Stimulated activated CD8-positive, alpha-beta memory T cell treated with anti-CD3 and anti-CD28 coated beads, Interleukin-15, amount 100 ng/mL, for 1 hour (primary cell): ENCODE data around the gene IFNA17.
"Not testable (repeated sequence)": the region's sequence is repeated elsewhere in the genome, so short reads cannot be mapped to it uniquely, and the experiment has no call there.

Experiments used
- DNase-seq: peaks from one replicate; pipeline ENCODE4 v3.0.0-alpha.2; 2020; ENCODE audit warnings: low read depth

Gene IFNA17

GRCh38 chr9:21210782-21211181 is 17.2 kb downstream of the IFNA17 start:
- DNase-seq = not testable (repeated sequence)

- DNase-seq = no peak
Measured at GRCh38 chr9:21210311-21210710, 17.7 kb downstream of the IFNA17 start.

- not testable (repeated sequence) for DNase-seq
Measured at GRCh38 chr9:21207043-21207442, 21.0 kb downstream of the IFNA17 start, which contains the start of gene IFNA10. IFNA10 (minus strand) TSS chr9:21207143; CDS start chr9:21207097, 46 bp downstream.

- DNase-seq = no peak
Measured at GRCh38 chr9:21205204-21205603, 22.8 kb downstream of the IFNA17 start.

- not testable (repeated sequence) for DNase-seq
Measured at GRCh38 chr9:21202105-21202504, 25.9 kb downstream of the IFNA17 start, which contains the start of gene IFNA7. IFNA7 (minus strand) TSS chr9:21202205; CDS start chr9:21202165, 40 bp downstream.

- DNase-seq = not testable (repeated sequence)
Measured at GRCh38 chr9:21194867-21195776, 32.9 kb downstream of the IFNA17 start.

GRCh38 chr9:21187487-21187886 is 40.5 kb downstream of the IFNA17 start, which contains the start of gene IFNA4:
IFNA4 (minus strand) TSS chr9:21187587; CDS start chr9:21187531, 56 bp downstream.
- not testable (repeated sequence) for DNase-seq

- DNase-seq = not testable (repeated sequence)
Measured at GRCh38 chr9:21182810-21183736, 44.9 kb downstream of the IFNA17 start.
